GM12874 (cell line): Measurements from ENCODE around the gene SPTSSA.

ENCODE experiments used
- TF ChIP-seq, protein P1 (sequence below): IDR thresholded peaks from 2 replicates; pipeline ENCODE4 v1.5.1; 2011; ENCODE audit warnings: low read depth, mild to moderate bottlenecking, control low read depth, low read length, moderate library complexity; ENCODE audit not compliant: insufficient read depth

The SPTSSA gene

DNA sequence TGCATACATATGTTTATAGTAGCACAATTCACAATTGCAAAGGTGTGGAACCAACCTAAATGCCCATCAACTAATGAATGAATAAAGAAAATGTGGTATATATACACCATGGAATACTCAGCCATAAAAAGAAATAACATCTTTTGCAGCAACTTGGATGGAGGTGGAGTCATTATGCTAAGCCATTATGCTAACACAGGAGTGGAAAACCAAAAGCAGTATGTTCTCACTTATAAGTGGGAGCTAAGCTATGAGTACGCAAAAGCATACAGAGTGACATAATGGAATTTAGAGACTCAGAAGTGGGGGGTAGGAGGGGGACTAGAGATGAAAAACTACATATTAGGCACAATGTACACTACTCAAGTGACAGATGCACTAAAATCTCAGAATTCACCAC lies 16.2 kb upstream of the SPTSSA start:
- TF ChIP-seq, protein P1, sequence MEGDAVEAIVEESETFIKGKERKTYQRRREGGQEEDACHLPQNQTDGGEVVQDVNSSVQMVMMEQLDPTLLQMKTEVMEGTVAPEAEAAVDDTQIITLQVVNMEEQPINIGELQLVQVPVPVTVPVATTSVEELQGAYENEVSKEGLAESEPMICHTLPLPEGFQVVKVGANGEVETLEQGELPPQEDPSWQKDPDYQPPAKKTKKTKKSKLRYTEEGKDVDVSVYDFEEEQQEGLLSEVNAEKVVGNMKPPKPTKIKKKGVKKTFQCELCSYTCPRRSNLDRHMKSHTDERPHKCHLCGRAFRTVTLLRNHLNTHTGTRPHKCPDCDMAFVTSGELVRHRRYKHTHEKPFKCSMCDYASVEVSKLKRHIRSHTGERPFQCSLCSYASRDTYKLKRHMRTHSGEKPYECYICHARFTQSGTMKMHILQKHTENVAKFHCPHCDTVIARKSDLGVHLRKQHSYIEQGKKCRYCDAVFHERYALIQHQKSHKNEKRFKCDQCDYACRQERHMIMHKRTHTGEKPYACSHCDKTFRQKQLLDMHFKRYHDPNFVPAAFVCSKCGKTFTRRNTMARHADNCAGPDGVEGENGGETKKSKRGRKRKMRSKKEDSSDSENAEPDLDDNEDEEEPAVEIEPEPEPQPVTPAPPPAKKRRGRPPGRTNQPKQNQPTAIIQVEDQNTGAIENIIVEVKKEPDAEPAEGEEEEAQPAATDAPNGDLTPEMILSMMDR = no peak

DNA sequence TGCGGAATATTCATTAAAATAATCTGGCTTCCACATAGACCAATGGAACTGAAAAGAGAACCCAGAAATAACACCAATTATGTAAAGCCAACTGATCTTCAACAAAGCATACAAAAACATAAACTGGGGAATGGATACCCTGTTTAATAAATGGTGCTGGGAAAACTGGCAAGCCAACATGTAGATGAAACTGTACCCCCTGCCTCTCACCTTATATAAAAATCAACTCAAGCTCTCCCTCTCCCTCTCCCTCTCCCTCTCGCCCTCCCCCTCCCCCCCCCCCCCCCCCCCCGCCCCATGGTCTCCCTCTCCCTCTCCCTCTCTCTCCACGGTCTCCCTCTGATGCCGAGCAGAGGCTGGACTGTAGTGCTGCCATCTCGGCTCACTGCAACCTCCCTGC lies 13.1 kb upstream of the SPTSSA start:
- TF ChIP-seq, protein P1 = no peak

DNA sequence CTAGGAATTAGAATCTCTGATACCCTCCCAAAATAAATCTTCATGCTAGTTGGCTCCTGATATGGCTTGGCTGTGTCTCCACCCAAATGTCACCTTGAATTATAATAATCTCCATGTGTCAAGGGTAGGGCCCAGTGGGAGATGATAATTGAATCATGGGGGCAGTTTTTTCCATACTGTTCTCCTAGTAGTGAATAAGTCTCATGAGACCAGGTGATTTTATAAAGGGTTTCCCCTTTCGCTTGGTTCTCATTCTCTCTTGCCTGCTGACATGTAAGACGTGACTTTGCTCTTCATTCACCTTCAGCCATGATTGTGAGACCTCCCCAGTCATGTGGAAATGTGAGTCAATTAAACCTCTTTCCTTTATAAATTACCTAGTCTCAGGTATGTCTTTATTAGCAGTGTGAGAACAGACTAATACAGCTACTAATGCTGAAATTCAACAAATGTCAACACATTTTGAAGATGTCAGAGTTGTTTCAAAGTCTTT lies 12.2 kb upstream of the SPTSSA start:
- TF ChIP-seq, protein P1 = no peak

DNA sequence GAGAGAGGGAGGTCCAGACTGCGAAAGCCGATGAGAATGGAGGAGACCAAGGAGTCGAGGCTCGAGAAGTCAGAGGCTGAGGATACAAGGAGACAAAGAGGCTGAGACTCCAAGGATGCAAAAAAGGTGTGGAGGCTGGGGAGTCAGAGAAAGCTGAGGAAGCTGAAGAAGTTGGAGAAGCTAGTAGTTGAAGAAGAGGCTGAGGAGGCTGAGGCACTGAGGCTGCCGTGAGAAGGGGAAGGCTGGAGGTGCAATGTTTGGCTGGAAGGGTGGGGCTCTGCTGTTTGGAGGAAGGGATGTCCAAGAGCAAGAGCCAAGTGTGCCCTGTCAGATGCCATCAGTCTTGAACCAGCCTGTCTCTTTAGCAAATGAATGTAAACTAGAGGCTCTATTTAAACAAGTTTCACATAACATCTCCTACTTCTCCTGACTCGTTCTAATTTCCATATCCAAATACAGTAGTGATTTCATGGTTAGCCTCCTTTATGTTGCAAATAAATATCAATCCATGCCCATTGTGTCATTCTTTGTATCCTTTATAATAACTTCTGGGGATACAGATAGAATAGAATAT lies 10.8 kb upstream of the SPTSSA start:
- TF ChIP-seq, protein P1 = no peak

DNA sequence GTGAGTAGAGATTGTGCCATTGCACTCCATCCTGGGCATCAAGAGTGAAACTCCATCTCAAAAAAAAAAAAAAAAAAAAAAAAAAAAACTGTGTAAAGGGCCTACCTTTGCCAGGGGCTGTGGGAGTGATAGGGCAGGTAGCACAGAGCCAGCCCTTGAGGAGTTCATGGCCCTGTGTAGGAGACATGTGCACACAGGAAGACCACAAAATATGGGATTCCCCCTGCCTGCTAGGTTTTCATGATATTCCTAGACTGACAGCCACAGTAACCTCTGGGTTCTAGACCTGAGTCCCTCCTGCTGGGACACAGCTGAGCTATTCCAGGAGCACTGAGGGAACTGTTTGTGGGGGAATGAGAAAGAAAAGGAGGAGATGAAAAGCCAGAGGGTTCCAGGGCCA lies 8.3 kb upstream of the SPTSSA start:
- TF ChIP-seq, protein P1 = no peak

DNA sequence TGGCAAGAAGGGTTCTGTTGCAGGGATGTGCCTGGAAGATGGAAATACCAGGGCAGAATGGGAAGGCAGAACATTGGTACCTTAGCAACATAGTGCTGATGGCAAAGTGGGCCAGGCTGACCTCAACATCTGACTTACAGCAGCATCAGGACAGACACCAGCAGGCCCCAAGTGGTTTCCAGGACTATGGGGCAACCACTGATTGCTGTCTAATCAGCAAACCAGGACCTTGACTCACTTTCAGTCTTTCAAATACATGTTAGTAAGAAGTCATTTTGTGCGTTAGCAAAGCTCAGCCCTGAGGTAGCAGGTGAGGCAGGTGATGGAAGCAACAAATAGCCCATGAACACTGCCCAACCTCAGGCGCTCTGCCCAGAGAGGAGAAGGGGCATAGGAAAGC lies 4.7 kb upstream of the SPTSSA start:
- TF ChIP-seq, protein P1 = no peak

DNA sequence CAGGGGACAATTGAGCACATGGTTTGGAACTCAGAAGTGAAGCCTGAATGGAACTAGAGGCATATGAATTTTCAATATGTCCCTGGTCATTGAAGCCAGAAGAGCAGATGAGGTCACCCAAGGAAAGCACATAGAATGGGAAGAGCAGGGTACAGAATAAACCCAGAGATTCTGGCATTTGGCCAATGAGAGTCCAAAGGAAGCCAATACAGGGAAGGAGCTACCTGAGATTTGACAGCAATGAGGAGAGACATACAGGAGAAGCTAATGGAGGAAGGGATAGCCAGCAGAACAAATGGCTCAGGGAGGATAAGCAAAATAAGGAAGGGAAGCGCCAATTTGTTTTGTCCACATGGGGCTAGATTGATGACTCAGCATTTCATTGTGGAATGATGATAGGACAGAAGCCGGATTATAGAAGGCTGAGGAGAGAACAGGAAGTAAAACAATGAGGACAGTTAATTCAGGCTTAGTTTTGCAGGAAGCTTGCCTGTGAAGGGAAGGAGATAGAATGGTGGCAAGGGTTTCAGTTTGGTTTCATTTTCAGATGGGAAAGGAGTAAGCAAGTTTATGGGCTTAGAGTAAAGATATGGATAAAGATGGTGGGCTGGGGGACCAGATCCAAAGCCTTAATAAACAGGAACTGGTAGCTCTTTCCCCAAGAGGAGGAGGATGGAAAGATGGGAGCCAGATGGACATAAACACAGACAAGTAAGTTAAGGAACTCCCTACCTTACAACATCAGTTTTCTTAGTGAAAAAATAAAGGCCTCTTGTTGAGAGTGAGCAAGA lies 3.2 kb upstream of the SPTSSA start:
- TF ChIP-seq, protein P1 = no peak
